NCI-H1694 treated with DMSO at 0.1 percent for 48 hours (cell line): ENCODE results near the gene MBD6.

Source experiments
- DNase-seq: peaks from one replicate; lab custom pipeline; 2025; lab: John Stamatoyannopoulos, UW

Gene MBD6

DNA sequence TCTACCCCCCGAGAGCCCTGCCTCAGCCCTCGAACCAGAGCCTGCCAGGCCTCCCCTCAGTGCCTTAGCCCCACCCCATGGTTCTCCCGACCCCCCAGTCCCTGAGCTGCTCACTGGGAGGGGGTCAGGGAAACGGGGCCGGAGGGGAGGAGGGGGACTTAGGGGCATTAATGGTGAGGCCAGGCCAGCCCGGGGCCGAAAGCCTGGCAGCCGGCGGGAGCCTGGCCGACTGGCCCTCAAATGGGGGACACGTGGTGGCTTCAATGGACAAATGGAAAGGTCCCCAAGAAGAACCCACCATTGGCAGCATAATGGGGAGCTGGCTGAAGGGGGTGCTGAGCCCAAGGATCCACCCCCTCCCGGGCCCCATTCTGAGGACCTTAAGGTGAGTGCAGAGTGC is 5.6 kb downstream of the MBD6 start:
- DNase-seq: no peak

DNA sequence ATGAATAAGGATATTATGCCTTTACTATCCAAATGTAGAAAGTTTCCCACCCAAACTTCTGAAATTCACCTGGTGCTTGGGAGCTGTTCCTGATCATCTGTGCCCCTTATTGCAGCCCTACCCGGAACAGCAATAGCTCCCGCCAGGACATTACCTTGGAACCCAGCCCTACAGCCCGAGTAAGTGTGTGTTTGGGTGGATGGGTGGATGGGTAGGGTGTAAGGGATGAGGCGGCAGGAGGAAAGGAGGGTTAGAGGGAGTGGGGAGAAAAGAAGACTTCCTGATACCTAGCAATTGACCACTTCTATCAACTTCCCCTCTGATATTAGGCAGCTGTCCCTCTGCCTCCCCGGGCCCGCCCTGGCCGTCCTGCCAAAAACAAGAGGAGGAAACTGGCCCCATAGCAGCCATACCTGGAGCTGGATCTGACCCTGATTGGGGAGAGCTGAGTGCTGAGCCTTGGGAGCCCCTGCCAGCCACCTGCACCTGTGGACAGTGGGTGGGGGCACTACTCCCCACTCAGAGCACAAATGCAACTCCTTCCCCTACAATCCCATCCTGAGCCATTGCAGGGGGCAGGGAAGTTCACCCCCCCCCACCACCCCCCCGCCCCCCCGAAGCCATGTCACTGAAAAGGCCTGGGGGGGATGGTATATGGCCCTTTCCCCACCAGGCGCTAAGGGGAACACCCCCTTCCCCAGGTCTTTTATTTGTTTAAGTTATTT is 6.4 kb downstream of the MBD6 start:
- DNase-seq: no peak

DNA sequence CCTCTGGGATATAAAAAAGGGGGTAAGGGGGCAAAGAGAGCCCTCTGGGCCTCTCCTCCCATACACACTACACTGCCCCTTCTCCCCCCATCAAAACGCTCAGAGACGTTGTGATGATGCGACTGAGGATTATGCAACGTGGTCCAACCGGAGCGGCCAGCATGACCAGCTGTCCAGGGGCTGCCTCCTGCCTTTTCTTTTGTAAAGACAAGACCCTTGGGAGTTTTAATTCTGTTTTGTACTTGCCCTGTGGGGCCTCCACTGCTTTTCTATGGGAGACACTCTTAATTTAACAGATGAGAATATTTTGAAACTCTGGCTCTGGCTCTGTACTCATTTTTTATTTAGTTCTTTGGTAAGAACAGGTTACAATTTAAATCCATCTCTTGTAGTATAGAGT is 7.2 kb downstream of the MBD6 start:
- no peak for DNase-seq

DNA sequence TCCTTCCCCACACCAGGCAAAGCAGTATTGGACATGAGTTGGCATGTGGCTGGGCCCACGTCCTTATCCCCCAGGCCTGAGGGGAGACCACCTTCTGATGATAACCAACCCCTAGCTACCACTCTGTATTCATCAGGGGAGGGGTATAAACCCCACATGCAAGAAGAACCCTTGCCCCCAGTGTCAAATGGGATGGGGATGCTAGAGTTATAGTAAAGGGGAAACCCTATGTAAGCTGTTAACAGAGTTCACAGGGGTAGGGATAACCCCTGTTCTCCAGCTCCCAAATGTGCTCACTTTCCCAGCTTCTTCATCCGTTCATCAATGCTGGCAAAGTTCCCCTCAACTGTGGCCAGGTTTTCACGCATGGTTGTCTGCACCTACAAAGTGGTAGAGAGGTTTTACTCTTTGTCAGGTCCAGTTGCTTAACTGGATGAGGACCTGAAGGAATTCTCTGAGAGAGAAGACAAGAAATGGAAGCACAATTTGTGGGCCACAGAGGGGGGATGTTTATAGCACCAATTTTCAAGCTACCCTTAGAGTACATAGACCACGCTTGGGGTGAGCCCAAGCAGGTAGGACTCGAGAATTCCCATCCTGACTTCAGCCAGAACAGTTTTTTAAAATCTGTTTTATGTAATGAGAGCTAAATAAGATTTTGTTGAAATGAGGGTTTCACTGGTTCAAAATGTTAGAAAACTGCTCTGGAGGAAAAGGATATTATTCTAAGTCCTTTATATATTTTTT is 7.9 kb downstream of the MBD6 start:
- no peak for DNase-seq

DNA sequence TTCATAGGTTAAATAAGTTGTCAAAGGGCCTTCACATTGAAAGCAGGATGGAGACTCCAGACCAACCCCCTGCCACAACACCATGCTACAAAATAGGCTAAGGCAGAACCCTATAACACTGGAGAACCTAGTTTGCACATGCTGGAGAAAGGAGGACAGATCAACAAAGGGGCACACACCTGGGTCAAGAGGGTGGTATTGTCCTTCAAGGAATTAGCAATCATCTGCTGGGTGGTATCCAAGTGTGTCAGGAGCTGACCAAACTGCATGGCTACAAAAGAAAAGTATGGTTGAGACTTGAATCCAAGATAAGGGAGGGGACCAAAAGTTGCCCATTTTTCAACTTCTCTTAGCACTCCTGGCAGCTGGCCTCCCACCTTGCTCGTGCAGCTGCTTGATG is 9.2 kb downstream of the MBD6 start:
- DNase-seq: no peak

DNA sequence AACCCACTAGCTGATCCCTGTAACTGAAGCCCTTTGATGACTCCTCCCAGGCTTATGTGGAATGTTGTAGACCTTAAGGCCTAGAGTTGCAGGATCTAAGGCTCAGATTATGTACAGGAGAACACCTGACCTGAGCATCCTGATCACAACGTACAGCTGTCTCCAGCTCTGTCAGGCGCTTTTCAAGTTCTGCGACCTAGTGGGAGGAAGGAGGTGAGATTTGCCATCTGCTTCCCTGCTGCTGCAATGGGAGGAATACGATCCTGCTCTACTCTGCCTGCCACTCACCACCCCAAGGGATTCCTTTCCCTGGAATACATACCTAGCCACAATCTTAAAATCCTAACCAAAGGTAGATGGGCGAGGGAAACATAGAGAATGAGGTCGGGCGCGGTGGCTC is 10.5 kb downstream of the MBD6 start:
- no peak for DNase-seq

DNA sequence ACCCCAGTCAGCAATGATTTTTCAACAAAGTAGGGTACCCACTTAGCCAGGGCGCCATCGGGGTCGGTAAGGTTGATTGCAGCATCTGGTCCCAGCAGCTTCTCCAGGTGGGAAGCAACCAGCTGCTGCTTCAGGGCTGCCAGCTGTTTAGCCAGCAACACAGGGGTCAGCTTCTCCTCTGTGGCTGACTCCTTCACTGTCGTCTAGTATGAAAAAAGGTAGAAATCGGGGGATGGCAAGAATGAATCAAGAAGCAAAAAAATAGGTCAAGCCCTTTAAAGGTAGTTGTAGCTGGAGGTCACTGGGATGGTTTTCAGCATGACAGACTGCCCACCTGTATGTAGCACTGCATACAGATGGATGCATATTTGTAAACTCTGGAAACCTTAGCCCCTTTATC is 11.6 kb downstream of the MBD6 start:
- no peak for DNase-seq

DNA sequence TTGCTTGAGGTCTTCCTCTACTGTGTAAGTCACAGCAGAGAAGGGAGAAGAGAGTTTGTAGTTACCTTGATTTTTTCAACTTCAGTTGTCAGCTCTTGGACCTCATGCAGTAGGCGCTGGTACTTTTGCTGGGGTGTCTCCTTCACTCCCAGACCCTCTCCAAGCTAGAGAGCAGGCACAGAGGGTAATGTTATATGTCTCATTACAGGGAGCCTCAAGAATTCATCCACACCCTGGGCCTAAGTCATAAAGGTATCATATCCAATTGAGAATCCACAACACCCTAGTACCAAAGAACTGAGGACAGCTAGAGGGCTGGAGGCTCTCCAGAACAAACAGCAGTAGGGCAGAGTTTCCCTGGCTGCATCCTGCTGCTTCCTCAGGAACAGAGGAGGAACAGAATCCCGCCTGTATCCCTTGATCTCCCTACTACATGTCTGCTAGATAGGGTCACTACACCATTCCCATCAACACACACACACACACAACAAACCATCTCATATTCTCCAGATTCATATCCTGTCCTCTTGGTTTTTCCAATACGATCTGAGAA is 12.4 kb downstream of the MBD6 start:
- no peak for DNase-seq

DNA sequence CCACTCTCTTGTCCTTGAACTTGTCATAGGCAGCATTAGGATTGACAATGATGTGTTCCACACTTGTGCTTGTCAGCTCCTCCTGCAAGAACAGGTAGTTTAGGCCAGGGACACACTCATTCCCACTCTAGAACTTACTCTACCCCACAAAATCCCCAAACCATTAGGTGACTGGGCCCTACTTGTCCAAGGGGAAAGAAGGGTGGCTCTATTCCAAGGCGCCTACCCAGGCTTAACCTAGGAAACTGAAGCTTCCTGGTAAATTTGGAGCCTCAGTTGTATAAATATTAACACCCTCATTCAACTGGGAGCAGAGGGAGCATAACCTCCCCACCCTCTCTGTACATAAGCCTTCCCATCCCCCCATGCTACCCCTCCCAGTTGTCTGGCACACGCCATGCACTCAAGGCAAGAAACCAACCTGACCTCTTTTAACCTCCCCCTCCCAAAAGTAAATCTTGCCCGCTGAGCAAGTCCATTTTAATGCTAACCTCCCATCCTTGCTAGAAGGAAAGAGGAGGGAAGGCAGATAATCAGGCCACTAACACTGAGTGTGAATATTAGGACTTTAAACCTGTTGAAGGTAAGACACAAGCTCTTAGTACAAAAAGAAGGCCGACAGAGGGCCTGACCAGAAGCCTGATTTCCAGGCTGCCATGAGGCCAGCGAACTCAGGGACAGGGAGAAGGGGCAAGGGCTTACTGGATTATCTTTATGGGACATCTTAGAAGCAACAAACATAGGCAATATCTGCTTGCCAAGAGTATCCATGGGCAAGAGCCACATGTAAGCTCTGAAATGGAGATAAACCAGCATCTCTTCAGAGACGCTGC is 13.4 kb downstream of the MBD6 start:
- no peak for DNase-seq

DNA sequence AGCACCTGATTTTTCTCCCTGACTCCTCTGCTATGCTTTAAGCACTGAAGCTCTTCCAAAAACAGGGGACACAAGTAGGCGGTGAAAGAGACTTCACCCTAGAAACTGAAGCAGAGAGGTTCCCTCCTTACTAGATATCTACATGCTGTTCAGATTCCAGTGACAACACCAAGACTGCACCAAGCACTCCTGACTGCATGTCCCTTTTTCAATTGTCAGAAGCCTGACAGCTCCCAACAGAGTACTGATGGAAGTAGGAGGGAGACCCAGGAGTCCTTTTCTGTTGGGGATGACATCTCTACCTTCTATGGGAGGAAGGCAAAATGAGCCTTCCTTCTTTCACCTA is 13.9 kb downstream of the MBD6 start:
- no peak for DNase-seq

DNA sequence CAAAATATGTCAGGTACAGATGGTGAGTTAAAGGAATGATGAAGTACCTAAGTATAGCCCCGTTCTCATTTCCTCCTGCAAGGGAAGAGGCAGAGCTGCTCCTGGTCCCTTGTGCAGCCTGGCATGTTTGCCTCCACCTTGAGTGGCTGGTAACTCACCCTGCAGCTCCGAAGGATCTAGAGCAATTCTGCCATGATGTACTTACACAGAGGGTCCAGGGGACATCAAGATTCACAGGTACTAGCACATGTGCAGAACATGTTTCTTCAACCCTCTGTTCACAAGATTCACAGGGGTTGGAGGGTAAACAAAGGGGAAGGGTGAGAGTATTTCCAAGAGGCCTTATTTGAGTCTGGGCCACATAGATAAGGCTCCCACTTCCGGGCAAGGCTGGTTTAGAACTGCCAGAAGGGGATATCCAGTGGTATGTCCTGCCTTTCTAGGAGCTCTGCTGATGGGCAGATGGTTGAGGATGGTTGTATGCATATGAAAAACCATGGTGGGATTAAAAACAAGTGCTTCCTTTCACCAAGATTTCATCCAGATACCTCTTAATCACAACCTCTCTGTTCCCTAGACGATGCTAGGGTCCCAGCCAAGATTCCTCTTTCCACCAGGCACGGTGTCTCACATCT is 16.6 kb downstream of the MBD6 start:
- no peak for DNase-seq

DNA sequence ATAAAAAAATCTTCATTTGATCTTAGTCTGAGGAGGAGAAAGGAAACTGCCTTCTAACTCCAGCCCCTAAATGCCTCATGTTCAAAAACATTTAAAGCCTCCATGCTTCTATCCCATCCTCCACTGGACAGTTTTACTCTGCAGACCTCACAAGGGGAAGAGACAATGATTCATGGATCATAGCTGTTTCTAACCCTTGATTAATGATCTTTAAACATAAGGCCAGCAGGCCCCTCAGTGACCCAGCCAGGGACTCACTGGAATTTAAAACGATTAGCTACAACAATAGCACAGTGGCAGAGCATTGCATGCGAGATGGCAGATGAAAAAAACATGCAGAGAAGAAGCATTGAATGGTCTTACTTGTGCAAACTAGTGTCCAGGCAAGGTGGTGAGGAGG is 18.4 kb downstream of the MBD6 start:
- DNase-seq: no peak

DNA sequence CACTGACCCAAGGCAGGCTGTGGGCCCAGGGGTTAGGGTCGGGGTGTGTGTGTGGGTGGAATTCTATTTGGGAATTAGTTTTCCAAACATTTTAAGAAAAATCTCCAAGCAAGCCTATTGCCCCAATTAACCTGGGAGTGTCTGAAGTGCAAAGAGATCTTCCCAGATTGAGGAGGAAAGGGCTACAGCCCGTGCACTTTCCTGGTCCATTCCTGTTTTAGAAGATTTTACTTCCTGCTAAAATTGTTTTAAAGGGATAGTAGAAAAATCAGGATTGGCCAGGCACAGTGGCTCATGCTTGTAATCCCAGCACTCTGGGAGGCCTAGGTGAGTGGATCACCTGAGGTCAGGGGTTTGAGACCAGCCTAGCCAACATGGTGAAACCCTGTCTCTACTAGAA is 19.1 kb downstream of the MBD6 start:
- no peak for DNase-seq

DNA sequence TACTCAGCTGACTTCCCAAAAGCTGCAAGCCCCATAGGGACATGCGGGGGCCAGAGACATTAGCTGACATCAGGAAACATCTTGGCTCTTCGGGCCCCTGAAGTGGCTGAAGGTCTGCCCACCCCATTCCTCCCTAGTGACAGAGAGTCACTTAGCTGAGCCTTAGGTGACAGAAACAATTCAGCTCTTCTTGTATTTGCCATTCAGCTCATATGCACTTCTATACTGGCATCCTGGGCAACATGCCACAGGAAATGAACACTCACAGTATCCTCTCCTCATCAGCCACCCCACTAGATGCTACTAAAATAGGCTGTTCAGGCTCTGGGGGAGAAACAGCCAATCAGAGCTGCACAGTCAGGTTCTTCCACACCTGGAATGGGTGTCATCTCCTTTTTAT is 21.0 kb downstream of the MBD6 start:
- DNase-seq: no peak

DNA sequence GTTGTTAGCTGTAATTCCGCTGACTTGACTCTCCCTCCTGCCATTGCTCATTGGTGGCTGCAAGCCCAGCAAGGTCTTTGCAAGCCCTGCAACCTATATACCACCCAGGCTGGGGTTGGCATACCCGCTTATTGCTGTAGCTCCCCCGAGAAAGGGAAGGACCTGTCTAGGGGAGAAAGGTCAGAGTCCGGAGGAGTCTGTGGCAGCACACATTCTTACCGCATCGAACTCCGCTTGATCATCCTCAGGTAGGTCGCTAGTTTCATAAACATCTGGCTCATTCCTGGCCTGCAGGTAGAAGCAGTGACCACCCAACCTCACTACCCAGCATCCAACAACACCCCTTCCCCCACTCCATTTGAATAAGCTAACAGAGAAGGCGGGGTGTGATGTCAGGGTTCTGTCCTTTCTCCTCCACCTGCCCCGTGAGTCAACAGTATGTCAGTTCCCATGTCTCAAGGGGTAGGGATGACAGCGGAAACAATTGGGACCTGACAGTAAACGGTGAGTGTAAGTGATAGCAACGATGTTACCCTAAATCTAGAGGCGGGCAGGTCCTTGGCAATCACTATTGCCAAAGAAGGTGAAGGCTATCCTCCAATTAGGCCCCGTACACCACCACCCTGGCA is 23.3 kb downstream of the MBD6 start:
- no peak for DNase-seq

DNA sequence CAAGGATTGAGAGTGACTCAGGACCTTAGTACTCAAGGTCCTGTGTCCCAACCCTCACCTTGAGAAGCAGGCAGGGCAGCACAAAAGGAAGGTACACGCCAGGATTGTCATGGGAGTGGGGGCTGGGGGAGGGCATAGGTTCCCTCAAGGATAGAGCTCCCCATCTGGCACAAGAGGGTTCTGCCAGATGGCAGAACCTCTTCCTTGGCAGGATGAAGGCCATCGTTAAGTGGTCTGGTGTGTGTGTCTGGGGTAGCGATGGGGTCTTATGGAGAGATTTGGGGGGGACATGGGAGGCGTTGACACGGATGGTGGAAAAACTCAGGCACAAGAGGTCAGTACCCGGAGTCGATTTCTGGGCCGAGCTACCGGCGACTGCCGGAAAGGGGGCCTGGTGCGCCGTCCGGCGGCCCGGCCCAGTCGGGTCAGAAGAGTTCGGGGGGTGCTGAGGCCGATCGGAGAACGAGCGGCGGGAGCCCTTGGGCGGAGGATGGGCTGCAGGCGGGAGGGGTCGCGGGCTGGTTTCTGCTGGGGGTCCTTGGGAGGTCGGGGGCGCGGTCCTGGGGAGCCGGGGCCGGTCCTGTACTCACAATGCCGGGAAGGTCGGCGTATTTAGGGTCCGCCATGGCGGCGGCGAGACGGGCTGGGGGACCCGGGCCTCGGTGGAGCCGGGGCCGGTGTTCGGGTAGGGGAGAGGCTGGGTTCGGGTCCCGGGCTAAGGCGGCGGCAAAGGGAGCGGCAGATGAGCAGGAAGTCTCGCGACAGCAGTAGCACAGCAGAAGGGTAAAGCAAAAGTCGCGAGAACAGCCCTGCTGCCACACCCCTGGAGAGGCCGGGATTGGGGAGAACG is 24.0 kb downstream of the MBD6 start, which contains the start of gene DCTN2:
DCTN2 (minus strand) TSS at position 755 of the 850 bp plus-strand sequence; CDS start at position 626, 129 bp downstream.
- DNase-seq: peak; percentile 95

DNA sequence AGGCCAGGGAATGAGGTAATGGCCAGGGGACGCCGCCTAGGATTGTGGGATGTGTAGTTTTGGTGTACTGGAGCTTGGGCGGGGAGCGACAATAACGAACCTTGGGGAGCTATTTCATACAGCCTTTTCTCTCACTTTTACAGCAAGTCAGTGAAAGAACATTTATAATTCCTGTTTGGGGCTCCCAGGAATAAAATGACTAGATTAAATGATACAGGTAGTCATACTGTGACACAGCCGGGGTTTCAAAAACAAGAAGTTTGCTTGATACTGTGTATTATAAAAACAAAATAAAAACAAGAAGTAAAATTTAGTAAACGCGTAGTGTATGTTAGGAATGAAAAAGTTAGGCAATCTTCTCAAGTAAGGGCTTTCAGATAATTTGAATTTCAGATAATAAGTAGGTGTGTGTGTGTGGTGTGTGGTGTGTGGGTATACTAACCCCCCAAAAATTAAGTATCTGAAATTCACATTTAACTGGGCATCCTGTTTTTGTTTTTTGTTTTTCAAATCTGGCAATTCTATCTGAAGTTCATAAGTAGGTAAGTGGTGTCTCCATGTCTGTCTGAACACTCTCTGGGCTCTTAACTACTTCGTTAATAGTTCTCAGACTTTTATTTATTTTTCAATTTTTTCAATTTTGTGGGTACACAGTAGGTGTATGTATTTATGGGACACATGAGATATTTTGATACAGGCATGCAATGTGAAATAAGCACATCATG is 24.8 kb downstream of the MBD6 start:
- DNase-seq: no peak

DNA sequence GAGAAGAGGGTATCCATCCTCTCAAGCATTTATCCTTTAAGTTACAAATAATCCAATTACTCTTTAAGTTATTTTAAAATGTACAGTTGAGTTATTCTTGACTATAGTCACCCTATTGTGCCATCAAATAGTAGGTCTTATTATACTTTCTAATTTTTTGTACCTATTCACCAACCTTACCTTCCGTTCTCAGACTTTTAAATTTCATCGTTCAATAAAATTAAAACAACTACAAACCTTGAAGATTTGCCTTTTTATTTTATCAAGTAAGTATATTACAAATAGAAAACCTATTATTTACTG is 25.3 kb downstream of the MBD6 start:
- DNase-seq: no peak

DNA sequence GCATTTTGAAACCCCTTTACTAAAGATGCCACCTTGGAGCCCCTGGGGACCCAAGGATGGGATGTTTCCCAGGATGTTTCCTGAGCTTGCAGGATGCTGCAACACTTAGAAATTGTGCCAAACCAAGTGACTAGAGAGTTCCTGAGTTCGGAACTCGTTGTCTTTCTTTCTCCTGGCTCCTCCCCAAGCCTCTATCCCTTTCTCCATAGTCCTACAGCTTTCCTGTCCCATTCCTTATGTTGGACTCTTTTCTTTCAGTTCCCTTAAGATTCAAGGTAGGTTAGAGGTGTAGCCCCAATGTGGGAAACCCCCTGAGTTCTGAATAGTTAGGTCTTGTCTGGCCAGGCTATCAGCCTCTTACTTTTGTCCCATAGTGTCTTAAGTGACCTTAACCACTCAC is 25.9 kb downstream of the MBD6 start:
- no peak for DNase-seq

DNA sequence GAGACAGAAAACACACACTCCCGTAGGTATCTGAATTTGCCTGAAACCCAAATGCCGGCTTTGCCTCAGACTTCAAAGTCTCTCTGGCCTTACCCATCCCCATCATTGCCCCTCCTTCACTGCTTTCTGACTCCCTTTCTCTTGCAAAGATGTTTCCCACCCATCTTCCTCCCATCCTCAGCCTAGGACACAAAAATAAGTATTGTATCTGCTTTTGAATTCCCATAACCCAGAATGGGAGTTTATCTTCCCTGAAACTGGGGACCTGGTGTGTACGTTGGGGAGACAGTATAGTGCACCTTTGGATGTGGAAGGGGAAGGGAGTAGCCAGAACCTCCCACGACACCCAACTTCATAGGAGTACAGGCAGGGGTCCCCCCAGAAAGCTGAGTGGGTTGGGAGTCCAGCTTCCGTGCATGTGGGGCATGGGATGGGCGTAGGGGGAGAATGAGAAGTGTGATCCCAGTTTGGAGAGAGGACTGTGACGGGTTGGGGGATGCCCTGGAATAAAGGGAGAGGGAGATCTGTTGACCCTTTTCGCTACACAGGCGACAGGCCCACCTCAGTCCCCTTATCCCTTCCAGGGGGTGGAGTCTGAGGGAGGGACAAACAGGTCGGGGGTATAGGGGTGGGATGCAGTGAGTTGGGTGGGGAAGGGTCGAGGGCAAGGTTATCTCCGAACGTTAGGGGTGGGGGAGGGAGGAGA is 26.7 kb downstream of the MBD6 start:
- DNase-seq: no peak
